ENCODE measurements around the gene NRP1.

Gene NRP1

DNA sequence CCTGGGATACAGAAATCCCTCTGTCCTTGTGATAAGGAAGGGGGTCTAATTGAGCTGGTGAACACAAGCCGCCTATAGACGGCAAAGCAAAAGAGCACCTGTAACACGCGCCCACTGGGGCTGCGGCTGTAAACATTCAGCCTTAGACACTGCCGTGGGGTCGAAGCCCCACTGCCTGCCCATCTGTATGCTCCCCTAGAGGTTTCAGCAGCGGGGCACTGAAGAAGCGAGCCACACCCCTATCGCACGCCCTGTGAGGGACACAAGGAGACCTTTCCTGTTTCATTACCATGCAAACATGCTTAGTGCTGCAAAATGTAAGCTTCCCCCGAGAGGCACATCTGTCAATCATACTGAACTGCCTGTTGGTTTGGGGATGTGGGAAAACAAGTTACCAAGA lies 82.1 kb downstream of the NRP1 start:
- Mint-ChIP-seq H3K36me3 (ENCODE audit: insufficient read depth) (peaks cover 6% of the 10 kb centered on the region), H3K27me3 (peaks cover 19 to 23% of the 10 kb centered on the region in 2 donors), H3K4me3 (no peak overlapping the region), H3K4me1 (ENCODE audit: low read depth in 2 of 2) (peaks cover 21 to 26% of the 10 kb centered on the region in 2 donors), H3K27ac (no peak overlapping the region), H3K9me3 (no peaks in the 10 kb centered on the region)
- DNase-seq (no peak), ATAC-seq (replicated peaks) (no peak)

DNA sequence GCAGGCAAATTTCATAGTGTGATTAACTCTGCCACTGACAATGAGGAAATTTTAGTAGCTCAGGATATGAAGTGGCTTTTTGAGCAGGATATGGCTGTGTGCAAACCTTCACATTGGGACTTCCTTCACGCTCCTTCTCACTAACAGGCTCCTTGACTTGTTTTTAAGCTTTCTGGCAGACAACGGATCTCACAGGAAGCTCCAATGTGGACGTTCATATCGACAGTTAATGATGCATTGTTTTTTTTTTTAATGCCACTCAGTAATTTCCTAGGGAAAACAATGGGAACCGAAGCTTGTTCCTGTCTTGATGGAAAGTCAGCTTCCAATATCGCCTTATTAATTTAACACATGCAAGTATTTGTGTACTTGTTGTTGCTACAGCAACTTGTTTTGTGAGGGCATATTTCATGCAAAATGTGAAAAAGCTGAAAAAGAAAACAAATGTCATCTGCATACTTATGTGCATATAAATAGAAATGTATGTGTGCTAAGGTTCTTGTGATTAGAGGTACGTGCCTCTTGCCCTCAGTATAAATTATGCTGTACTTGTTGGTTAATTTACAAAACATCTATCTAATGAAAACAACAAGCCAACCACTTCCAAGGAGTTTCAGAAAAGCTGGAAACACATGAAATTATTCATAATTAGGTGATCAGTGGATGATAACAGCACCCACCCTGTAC lies 84.7 kb downstream of the NRP1 start:
- H3K27ac Mint-ChIP-seq = no peak overlapping the region
- peaks cover 6% of the 10 kb centered on the region for H3K36me3 Mint-ChIP-seq (ENCODE audit: insufficient read depth)
- DNase-seq (no peak), ATAC-seq (replicated peaks) (no peak)
- H3K4me1 Mint-ChIP-seq (ENCODE audit: low read depth in 2 of 2) = peaks cover 21 to 26% of the 10 kb centered on the region in 2 donors
- H3K9me3 Mint-ChIP-seq = no peaks in the 10 kb centered on the region
- peaks cover 19 to 23% of the 10 kb centered on the region in 2 donors for H3K27me3 Mint-ChIP-seq
- H3K4me3 Mint-ChIP-seq = peak overlapping the region; percentile 14 to 40

DNA sequence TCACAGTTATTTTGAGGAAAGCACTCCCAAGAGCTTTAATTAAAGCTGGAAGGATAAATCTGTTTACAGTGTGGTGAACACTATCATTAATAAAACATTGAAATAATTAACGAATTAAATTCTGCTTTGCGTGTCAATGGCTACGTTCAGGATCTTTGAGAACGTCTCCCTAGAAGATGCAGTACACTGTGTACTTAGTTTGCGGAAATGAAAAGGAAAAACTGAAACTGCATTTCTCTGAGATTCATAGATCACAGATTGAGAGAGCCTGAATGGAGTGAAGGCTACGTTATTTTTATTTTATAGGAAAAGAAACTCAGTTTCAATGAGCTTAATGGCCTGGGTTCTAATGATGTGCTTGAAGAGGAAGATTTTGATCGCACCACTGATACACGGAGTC lies 85.3 kb downstream of the NRP1 start:
- H3K9me3 Mint-ChIP-seq = no peaks in the 10 kb centered on the region
- peaks cover 19 to 23% of the 10 kb centered on the region in 2 donors for H3K27me3 Mint-ChIP-seq
- H3K4me3 Mint-ChIP-seq = peak overlapping the region; percentile 40
- H3K36me3 Mint-ChIP-seq (ENCODE audit: insufficient read depth) = peaks cover 6% of the 10 kb centered on the region
- peak overlapping the region in 1 of 2 donors; percentile 51 for H3K27ac Mint-ChIP-seq
- no peak for DNase-seq
- peaks cover 21 to 26% of the 10 kb centered on the region in 2 donors for H3K4me1 Mint-ChIP-seq (ENCODE audit: low read depth in 2 of 2)
- ATAC-seq (replicated peaks) = no peak

DNA sequence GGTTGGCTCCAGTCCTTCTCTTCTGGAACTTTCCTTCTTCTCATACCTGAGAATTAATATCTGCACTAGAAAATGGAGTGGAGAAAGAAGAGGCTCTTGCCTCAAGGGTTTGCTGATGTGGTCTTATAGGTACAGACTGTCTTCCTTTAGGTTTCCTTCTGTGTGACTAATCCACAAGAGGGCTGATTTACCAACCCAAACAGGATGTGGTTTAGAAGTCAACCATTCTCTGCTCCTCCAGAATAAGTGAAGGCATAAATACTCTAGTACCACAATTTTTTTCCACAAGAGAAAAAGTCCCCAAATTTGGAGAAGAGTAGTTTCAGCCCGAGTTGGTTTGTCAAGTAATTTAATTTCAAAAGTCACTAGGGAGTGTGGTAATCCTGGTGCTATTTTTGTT lies 85.8 kb downstream of the NRP1 start:
- peak; percentile 100 for ATAC-seq (replicated peaks)
- peaks cover 6% of the 10 kb centered on the region for H3K36me3 Mint-ChIP-seq (ENCODE audit: insufficient read depth)
- peaks cover 19 to 23% of the 10 kb centered on the region in 2 donors for H3K27me3 Mint-ChIP-seq
- peak overlapping the region; percentile 40 for H3K4me3 Mint-ChIP-seq
- no peaks in the 10 kb centered on the region for H3K9me3 Mint-ChIP-seq
- H3K4me1 Mint-ChIP-seq (ENCODE audit: low read depth in 2 of 2) = peaks cover 21 to 26% of the 10 kb centered on the region in 2 donors
- DNase-seq = peak; percentile 7 to 10 (median 9)
- peak overlapping the region in 1 of 2 donors; percentile 51 for H3K27ac Mint-ChIP-seq

DNA sequence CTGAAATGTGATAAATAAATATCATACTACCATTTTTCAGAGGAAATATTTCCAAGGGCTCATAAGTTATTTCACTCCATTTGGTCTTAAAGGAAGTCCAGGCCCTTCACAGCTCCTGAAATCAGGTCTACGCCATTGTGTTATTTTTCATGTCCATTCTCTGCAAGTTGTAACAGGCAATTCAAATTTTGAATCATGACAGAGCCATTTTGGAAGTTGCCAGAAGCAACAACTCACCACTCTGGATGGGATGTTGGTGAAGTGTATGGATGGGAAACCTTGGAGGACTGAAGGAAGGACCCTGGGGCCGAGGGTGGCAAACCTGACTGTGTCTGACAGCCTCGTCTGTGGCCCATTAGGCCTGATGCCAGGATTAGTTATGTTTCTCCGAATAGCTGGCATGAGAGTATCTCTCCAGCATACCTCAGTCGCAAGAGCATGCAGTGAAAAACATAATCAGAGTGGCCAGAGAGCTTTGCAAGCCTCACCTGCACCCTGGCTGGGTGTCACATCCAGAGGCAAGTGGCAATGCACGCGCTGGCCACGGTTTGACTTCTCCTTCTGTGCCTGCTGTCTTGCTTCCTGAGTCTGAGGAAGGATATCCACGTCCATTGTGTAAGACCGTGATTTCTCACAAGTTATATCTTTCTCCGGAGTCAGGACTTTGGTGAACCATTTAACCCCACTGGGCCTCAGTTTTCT lies 87.1 kb downstream of the NRP1 start:
- peaks cover 11 to 23% of the 10 kb centered on the region in 2 donors for H3K27me3 Mint-ChIP-seq
- H3K4me3 Mint-ChIP-seq = no peak overlapping the region
- H3K4me1 Mint-ChIP-seq (ENCODE audit: low read depth in 2 of 2) = peaks cover 19 to 21% of the 10 kb centered on the region in 2 donors

DNA sequence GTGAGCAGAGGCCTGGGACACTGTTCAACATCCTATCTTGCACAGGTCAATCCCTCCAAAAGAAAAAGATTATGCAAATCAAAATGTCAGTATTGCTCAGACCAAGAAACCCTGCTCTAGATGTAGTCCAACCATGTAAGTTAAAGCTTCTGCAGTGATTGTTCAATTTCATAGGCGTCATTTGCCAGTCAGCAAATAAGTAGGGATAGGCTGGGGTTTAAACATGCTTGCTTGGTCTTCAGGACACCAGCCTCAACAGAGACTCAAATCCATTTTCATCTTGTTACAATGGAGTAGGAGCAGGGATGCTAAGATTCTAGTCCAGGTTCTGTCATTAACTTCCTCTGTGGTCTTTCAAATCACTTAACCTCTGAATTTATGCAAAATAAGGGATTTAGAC lies 89.1 kb downstream of the NRP1 start:
- Mint-ChIP-seq H3K4me3 (no peak overlapping the region), H3K27me3 (peaks cover 3 to 8% of the 10 kb centered on the region in 2 donors), H3K27ac (no peak overlapping the region), H3K4me1 (ENCODE audit: low read depth in 2 of 2) (peaks cover 19 to 21% of the 10 kb centered on the region in 2 donors), H3K36me3 (ENCODE audit: insufficient read depth) (peaks cover 6% of the 10 kb centered on the region), H3K9me3 (no peaks in the 10 kb centered on the region)
- no peak for DNase-seq
- ATAC-seq (replicated peaks) = no peak

More for the DNA sequence above, 87.1 kb downstream of the NRP1 start:
- Mint-ChIP-seq H3K36me3 (ENCODE audit: insufficient read depth) (peaks cover 6% of the 10 kb centered on the region), H3K27ac (peak overlapping the region in 1 of 2 donors; percentile 55), H3K9me3 (no peaks in the 10 kb centered on the region)
- DNase-seq = no peak
- no peak for ATAC-seq (replicated peaks)

DNA sequence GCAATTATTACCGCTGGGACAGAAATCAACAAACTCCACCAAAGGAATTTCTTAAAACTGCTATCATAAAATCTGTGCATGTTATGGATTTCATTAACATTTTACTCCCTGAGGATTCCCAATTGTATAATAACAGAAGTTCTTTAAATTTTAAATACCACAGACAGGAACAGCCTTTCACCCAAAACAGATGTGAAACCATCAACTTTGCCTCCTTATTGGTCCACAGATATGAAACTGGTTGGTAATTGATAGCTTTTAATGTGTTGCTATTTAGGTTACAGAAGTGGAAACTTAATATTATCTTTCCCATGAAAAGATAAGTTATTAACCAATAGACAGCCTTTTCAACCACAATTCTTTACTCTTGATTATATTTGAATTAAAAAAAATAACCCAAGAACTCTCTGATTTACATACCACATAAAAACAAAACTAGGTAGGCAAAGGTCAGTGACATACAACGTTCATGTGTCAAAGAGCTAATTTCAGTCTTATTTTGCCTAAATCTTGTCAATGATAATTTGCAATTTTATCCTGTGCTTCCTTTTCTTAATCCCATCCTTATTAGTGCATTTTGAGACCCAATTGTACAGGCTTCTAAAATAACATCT lies 90.0 kb downstream of the NRP1 start:
- Mint-ChIP-seq H3K9me3 (no peaks in the 10 kb centered on the region), H3K27me3 (peaks cover 0 to 8% of the 10 kb centered on the region in 2 donors), H3K36me3 (ENCODE audit: insufficient read depth) (peaks cover 6% of the 10 kb centered on the region), H3K4me3 (no peak overlapping the region), H3K27ac (no peak overlapping the region), H3K4me1 (ENCODE audit: low read depth in 2 of 2) (peaks cover 16 to 19% of the 10 kb centered on the region in 2 donors)
- ATAC-seq (replicated peaks) (no peak), DNase-seq (no peak)

DNA sequence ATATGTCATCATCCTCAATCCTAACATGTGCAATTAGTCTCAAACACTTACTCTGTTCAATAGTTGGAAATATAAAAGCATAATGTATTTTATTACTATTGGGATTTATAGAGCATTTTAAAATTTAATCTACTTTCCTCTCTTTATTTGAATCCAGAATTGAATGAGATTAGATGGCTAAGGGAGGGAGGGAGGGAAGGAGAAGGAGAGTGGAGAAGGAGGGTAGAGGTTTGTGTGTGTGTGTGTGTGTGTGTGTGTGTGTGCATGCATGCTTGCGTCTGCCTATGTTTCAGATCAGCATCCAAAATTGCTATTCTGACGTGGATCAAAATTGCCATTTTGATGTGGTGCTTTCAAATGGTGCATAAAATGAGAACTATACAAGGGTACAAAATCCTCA lies 90.8 kb downstream of the NRP1 start:
- Mint-ChIP-seq H3K4me1 (ENCODE audit: low read depth in 2 of 2) (peaks cover 8 to 11% of the 10 kb centered on the region in 2 donors), H3K27me3 (peaks cover 0 to 8% of the 10 kb centered on the region in 2 donors)
- DNase-seq = no peak

DNA sequence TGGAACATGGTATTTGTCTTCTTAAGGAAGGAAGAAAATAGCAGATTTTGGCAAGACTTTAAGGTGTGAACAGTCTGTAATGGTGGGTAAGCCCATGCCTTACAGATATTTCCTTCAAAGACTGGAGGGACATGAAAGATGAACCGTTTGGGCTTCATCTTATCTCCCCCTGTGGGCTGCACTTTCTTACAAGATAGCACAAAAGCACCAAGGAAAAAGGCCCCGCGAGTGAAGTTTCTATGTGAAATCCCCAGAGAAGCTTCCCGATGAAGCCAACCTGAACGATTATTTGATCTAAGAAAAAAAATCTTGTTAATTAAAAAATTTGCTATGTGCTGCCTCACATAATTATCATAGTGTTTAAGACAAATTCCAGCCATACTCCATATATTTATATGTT lies 91.5 kb downstream of the NRP1 start:
- no peak overlapping the region for H3K4me3 Mint-ChIP-seq
- DNase-seq (no peak), ATAC-seq (replicated peaks) (no peak)
- no peaks in the 10 kb centered on the region for H3K36me3 Mint-ChIP-seq (ENCODE audit: insufficient read depth)
- peaks cover under 1 to 3% of the 10 kb centered on the region in 2 donors for H3K4me1 Mint-ChIP-seq (ENCODE audit: low read depth in 2 of 2)
- H3K9me3 Mint-ChIP-seq = no peaks in the 10 kb centered on the region
- H3K27ac Mint-ChIP-seq = no peak overlapping the region
- H3K27me3 Mint-ChIP-seq = peaks cover under 1 to 8% of the 10 kb centered on the region in 2 donors

More for the DNA sequence above, 90.8 kb downstream of the NRP1 start:
- H3K36me3 Mint-ChIP-seq (ENCODE audit: insufficient read depth) = peaks cover 2% of the 10 kb centered on the region
- H3K4me3 Mint-ChIP-seq = no peak overlapping the region
- no peak overlapping the region for H3K27ac Mint-ChIP-seq
- no peak for ATAC-seq (replicated peaks)
- no peaks in the 10 kb centered on the region for H3K9me3 Mint-ChIP-seq

DNA sequence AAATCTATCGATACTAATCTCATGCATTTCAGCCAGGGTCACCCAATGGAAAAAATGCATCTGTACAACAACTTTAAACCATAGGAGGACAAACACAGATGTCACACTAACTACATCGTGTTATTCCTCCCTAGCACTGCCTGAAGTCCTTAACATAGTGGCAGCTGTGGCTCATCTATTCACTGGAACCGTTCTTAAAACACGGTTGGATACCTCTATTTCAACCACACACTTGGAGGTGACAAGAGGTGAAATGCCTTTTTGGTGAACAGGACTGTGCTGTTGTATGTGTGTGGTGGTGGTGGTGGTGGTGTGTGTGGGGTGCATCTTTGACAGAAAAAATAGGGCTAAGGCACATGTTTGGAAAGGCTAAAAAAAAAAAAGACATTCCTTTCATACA lies 93.1 kb downstream of the NRP1 start:
- Mint-ChIP-seq H3K27ac (no peak overlapping the region), H3K4me1 (ENCODE audit: low read depth in 2 of 2) (no peaks in the 10 kb centered on the region), H3K27me3 (peaks cover 8 to 9% of the 10 kb centered on the region in 2 donors), H3K9me3 (no peaks in the 10 kb centered on the region), H3K36me3 (ENCODE audit: insufficient read depth) (no peaks in the 10 kb centered on the region), H3K4me3 (no peak overlapping the region)
- ATAC-seq (replicated peaks) = no peak
- DNase-seq = no peak

DNA sequence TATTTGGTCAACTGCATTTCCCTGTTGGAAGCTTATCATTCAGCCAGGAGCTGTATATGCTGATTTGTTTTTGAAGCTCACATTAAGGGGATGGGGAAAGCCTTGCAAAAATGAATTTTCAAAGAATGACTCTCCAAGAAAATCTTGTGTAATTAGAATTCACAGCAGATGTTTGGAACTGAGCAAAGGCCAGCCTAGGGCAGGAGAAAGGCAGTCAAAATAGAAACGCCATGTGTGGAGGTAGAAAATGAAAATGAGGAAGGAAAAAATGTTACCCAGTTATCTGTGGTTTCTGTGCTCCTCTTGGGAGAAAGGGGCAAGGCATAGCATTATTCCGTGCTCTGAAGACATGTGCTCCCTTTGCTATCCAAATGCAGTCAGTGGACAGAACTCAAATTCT lies 93.5 kb downstream of the NRP1 start:
- Mint-ChIP-seq H3K27ac (no peak overlapping the region), H3K4me3 (no peak overlapping the region), H3K27me3 (peaks cover 8 to 9% of the 10 kb centered on the region in 2 donors), H3K36me3 (ENCODE audit: insufficient read depth) (no peaks in the 10 kb centered on the region), H3K9me3 (no peaks in the 10 kb centered on the region), H3K4me1 (ENCODE audit: low read depth in 2 of 2) (no peaks in the 10 kb centered on the region)
- DNase-seq (no peak), ATAC-seq (replicated peaks) (no peak)

DNA sequence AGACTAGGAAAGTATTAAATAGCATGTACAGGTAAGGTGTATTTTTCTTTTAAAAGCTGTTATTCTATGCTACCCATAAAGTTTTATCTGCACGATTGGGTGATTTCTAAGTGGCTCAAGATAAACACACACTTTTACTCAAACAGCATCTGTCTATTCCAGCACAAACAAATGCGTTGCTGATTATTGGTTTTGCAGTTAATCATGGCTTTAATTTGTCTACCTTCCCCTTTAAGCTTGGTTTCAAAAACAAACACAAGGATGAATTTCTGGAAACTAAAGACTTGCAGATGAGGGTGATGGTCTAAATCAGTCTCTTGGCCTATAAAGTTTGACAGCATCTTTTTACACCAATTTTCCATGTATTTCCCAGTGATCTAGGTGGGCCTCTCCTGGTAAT lies 94.2 kb downstream of the NRP1 start:
- DNase-seq (no peak), ATAC-seq (replicated peaks) (no peak)
- no peak overlapping the region for H3K4me3 Mint-ChIP-seq
- no peaks in the 10 kb centered on the region for H3K36me3 Mint-ChIP-seq (ENCODE audit: insufficient read depth)
- H3K9me3 Mint-ChIP-seq = no peaks in the 10 kb centered on the region
- no peak overlapping the region for H3K27ac Mint-ChIP-seq
- peaks cover 8 to 9% of the 10 kb centered on the region in 2 donors for H3K27me3 Mint-ChIP-seq
- no peaks in the 10 kb centered on the region for H3K4me1 Mint-ChIP-seq (ENCODE audit: low read depth in 2 of 2)

DNA sequence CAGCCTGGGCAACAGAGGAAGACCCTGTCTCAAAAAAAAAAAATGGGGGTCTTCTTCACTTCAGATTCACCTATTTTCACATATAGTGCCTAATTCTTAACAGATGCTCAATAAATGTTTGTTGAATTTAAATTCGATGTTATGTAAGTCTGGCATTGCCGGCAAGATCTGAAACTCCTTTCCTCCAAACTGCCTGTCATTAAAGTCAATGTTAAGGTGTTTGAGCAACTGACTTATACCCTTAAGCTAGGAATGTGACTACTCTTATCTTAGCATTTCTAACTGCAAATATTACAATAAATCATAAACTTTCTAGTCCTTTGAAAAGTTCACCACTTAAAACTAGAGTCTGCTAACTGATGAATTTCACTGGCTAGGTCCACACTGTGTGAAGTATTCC lies 95.2 kb downstream of the NRP1 start:
- no peak overlapping the region for H3K4me3 Mint-ChIP-seq
- ATAC-seq (replicated peaks) (no peak), DNase-seq (no peak)
- no peaks in the 10 kb centered on the region for H3K36me3 Mint-ChIP-seq (ENCODE audit: insufficient read depth)
- peaks cover 8 to 9% of the 10 kb centered on the region in 2 donors for H3K27me3 Mint-ChIP-seq
- no peaks in the 10 kb centered on the region for H3K4me1 Mint-ChIP-seq (ENCODE audit: low read depth in 2 of 2)
- no peak overlapping the region for H3K27ac Mint-ChIP-seq
- H3K9me3 Mint-ChIP-seq = no peaks in the 10 kb centered on the region

Measured in effector memory CD8-positive, alpha-beta T cell (primary cell).